ENCODE measurements around the gene C10orf90.

C10orf90 gene

DNA sequence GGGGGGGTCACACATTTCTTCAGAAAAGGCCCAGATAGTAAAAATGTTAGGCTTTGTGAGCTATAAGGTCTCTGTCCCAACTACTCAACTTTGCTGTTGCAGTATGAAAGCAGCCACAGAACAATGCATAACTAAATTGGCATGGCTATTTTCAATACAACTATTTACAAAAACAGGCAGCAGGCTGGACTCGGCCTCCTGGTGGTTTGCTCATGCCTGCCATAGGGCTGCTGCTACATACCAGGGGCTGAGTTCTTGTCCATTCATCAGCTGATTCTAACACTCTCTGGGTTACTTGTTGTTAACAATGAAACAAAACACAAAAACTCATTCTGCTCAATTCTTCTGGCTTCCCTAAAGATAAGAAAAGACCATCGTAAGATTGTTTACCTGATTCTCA lies 172.8 kb downstream of the C10orf90 start:
- DNase-seq = no peak

GRCh38 chr10:126496771-126497545 lies 173.5 kb downstream of the C10orf90 start:
- no peak for DNase-seq

DNA sequence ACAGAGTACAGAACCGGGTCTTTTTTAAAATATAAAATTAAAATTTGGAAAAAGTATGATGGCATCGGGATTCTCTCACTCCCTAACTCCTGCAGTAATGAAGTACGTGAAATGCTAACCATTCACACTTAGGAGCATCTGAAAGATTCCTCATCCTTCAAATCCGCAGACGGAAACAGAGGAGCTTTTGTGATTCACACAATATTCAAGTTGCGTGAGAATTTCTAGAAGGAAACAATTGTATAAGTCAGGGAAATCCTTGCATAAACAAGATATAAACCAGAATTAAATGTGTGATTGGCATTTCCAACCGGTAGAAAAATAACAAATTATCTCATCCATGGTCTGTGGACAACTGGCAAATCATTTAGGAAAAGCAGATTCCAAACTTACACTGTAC lies 179.0 kb downstream of the C10orf90 start:
- no peak for DNase-seq

- no peak for DNase-seq
Measured at GRCh38 chr10:126481181-126481580, 189.3 kb downstream of the C10orf90 start.

GRCh38 chr10:126480648-126481047 lies 189.8 kb downstream of the C10orf90 start:
- no peak for DNase-seq

- no peak for DNase-seq
Measured at GRCh38 chr10:126479280-126479895, 191.1 kb downstream of the C10orf90 start.

GRCh38 chr10:126478546-126478945 lies 191.9 kb downstream of the C10orf90 start:
- DNase-seq = no peak

DNA sequence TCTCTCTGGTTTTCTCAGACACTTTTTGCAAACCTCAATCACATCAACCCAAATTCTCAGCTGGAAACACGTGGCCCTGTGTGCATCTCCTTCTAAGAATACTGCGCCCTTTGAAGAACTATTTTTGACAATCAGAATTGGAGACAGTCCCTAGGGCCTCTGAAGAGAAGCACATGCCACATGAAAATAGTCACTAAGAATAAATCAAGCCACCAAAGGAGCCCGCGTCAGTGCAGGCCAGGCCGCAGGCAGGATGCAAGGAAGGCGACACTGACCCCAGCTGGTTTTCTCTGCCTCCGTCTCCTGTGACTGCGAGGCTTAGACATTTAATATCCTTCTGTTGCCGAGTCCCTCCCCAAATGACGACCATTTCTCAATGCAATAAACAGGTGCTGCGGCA lies 194.2 kb downstream of the C10orf90 start:
- no peak for DNase-seq

DNA sequence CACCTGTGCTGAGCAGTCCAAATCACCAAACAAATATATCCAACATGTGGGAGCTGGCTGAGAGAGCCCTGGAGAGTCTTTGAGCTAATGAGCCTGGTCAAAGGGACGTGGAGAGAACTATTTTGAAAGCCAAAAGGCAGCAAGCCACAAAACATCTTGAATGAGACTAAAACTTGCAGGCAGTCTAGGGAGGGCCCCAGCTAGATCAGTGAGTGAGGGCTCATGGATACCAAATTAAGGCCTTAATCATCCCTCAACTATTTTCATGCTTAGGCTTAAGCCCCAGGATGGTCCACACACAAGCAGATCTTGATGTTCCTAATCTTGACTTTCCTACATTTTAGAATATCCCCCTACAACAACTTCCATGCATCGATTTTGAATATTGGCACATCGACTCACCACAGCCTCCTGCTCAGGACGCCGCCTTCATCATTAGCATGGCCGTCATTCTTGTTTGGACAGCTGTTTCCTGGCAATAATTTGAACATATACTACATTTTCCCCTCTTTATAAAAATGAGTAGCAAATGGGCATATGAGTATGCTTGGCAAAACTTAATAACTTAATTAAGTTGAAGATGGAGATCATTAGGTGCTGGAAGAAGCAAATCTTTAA lies 195.3 kb downstream of the C10orf90 start:
- no peak for DNase-seq

GRCh38 chr10:126474031-126474430 lies 196.5 kb downstream of the C10orf90 start:
- DNase-seq = no peak

GRCh38 chr10:126470991-126471390 lies 199.5 kb downstream of the C10orf90 start:
- no peak for DNase-seq

GRCh38 chr10:126469692-126470091 lies 200.8 kb downstream of the C10orf90 start:
- DNase-seq = no peak

DNA sequence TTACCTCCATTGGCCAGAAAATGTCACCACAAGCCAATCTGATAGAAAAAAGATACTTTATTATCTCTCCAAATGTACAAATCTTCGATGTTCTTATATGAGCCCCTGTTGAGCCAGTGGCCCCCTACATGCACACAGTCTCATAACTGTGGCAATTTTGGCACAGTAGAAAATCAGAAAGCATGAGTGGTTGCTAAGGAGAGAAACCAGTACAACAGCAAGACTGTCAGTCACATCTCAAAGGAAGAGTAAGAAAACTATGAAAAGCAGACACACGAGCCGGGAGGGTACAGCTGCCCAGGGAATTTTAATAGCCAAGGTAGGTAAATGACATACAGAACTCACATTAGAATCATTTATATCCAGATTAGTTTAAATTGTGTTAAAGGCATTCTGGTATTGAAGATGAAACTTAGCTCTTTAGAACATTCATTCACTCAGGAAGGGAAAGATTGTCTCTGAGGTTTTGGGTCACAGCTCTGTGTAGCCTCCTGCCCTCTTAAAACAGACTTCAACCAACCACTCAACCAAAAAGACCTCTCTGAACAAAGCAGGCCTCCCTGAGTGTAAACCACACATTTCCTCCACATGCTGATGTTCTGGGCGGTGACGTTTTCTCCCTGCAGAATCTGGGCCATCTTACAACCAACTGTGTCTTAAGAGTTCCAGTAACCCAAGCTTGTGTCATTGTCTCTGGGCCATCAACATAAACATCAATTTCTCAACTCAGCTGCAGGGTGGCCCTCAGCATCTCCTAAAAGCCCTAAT lies 201.4 kb downstream of the C10orf90 start:
- no peak for DNase-seq

DNA sequence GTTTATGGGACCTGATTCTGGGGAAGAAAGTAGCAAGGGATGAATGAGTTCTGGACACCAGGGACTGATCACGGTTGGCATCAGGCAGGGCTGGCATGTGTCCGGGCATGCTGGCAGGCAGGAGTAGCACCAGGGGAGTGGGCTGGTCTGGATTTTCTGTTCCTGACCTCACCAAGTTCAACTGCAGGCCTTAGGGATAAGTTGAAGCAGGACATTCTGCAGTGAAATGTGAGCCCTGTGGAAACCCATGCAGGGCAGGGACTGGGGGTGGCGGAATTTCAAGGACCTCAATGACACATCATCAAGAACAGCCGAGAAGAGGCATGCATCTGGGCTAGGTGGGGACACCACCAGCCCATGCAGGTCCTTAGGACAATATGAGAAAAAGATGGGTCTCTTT lies 202.0 kb downstream of the C10orf90 start:
- no peak for DNase-seq

DNA sequence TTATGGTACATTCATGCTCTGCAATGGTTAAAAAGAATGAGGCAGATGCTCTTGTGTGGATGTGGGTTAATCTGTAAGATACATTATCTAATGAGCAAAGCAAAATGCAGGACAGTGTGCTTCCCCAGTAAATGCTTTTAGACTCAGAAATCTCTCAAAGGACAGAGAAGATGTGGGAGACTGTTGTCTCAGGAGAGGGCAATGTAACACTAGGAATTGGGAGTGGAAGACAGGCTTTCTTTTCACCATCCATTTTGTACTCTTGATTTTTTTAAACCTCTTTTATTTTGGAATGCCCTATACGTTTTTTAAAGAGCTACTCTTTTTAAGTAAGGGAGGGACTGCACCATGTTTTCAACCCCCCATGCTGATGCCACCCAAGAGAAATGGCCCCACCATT lies 204.7 kb downstream of the C10orf90 start:
- no peak for DNase-seq

DNA sequence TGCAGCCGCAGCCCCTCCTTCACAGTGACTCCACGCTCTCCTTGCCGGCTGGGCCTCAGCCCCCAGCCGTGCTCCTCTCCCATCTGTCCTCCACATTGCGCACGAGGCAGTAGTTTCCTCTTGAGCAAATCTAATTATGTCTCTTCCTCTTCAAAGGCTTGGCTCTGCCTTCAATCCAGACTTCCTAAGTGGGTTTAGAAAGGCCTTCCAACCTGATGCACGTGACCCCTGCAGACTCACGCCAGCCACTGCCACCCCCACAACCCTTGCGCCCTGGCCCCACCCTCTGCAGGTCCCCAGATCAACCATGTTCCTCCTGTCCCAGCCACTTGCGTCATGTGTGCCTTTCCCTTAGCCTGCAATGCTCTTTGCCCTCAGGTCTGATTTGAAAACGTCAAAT lies 207.2 kb downstream of the C10orf90 start:
- DNase-seq = no peak

DNA sequence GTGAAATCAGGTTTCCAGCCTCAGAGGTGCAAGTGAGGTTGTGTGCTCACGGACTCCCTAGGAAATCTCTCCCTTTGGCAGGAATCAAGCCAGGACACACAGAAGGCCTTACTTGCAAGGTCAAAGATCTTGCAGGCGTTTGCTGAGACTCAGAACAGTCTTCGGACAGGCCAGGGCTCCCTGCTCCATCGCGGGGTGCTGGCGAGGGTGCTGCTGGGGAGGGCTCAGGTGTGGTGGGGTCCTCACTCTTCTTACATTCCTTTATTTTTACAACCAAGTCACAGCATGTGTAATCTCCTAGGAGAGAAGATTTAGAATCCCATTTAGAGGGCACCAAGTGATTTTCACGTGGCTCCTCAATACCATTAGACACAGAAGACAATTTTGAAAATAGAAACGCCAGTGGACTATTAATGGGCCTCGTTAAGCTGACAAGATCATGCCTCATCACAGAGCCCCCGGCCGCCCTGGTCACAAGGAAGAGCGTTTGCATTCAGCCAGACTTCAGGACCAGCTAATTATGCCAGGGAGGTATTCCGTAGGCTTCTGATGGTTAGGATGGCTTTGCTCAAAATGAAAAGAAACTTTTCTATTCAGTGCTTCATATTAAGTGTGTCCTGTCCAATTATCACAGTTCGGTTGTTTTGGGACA lies 209.1 kb downstream of the C10orf90 start:
- no peak for DNase-seq

- DNase-seq = no peak
Measured at GRCh38 chr10:126459878-126460481, 210.5 kb downstream of the C10orf90 start.

DNA sequence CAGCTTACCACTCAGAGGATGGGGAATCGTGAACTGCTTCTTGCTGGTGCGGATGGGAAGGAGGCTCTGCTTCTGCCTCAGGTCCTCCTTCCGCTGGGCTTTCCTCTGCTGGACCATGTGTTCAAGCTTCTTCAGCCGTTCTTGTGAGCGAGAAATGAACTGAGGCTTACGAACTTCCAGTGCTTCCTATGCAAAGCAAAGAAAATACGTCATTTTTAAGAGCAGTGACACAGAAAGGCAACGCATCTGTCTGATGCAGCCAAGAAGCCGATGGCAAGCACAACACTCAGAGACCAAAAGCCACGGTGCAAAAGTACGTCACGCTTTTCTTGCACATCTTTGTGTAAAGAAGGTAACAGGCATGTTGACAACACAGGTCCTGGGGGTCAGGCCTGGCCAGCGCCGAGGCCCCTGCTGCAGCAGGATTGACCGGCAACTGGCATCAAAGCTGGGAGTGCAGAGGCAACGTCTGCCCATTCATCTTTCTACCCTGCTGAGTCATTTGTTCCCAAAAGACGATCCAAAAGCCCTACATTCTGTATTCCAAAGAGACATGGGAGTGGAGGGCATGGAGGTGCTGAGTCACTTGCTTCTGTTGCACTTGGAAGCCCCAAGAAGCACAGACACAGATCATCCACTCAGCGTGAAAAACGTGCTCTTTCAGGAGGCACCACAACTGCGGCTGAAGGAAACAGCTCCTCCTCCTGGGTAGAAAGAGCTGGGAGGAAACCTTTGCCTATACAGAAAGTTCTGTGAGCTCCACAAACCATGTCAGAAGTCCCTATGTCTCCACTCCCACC lies 211.3 kb downstream of the C10orf90 start:
- DNase-seq = no peak

- no peak for DNase-seq
Measured at GRCh38 chr10:126458466-126458865, 212.0 kb downstream of the C10orf90 start.

GRCh38 chr10:126456632-126457031 lies 213.9 kb downstream of the C10orf90 start:
- DNase-seq = no peak
